CD14-positive monocyte (primary cell): ENCODE data around the gene GRK5. TPM values are rescaled to one million over a fixed set of nuclear protein-coding genes. Genes with fewer than 3 reads are reported as not detected.
A peak's percentile ranks its signal among the peaks of the same experiment; 100 is the strongest.

Experiments used
- DNase-seq, 3 donors: peaks; one replicate each; pipeline ENCODE4 v3.0.0-alpha.2; 2011 to 2022
- H2AFZ ChIP-seq: 2 replicates; pipeline ENCODE4 v1.6.0; 2012; ENCODE audit warnings: mild to moderate bottlenecking, low read depth, low read length, inconsistent platforms; ENCODE audit not compliant: insufficient read depth, poor library complexity, severe bottlenecking
- H3K27ac ChIP-seq, 2 donors: 1 replicate in 1 of 2; 2 replicates in 1 of 2; pipeline ENCODE4 v1.5.1; 2012 to 2013; ENCODE audit warnings: low read length in 2 of 2, control low read depth in 1 of 2, inconsistent platforms in 1 of 2, low read depth in 1 of 2, mild to moderate bottlenecking in 1 of 2
- H3K27me3 ChIP-seq, 2 donors: one replicate each; pipeline versions ENCODE4 v1.6.0 to v1.6.1; 2011 to 2013; ENCODE audit warnings: low read length in 2 of 2; ENCODE audit not compliant: control insufficient read depth in 2 of 2, insufficient read depth in 2 of 2
- H3K36me3 ChIP-seq, 2 donors: replicated peaks in 1 of 2; 1 replicate in 1 of 2; 2 replicates in 1 of 2; pipeline versions ENCODE4 v1.5.1 to v1.6.1; 2012 to 2013; ENCODE audit warnings: low read length in 2 of 2, control low read depth in 1 of 2, inconsistent platforms in 1 of 2, mild to moderate bottlenecking in 1 of 2; ENCODE audit not compliant: insufficient read depth in 2 of 2, control insufficient read depth in 1 of 2
- H3K4me1 ChIP-seq, 2 donors: 1 replicate in 1 of 2; 2 replicates in 1 of 2; pipeline versions ENCODE4 v1.5.1 to v1.6.1; 2012 to 2013; ENCODE audit warnings: low read length in 2 of 2, control low read depth in 1 of 2, inconsistent platforms in 1 of 2, mild to moderate bottlenecking in 1 of 2, moderate library complexity in 1 of 2; ENCODE audit not compliant: insufficient read depth in 2 of 2, control insufficient read depth in 1 of 2
- H3K4me2 ChIP-seq: replicated peaks from 2 replicates; pipeline ENCODE3; 2012; ENCODE audit warnings: low read length, moderate library complexity, mild to moderate bottlenecking; ENCODE audit not compliant: poor library complexity, severe bottlenecking; ENCODE audit errors: extremely low read depth
- H3K4me3 ChIP-seq, 3 experiments: fragments of 200-600 bp in 1 of 3; sonication (generic) in 1 of 3; replicated peaks in 1 of 3; 1 replicate in 2 of 3; 2 replicates in 1 of 3; pipeline ENCODE4 v1.5.1; 2011 to 2013; ENCODE audit warnings: low read length in 3 of 3, mild to moderate bottlenecking in 3 of 3, control low read depth in 2 of 3, low read depth in 2 of 3, inconsistent platforms in 1 of 3, moderate library complexity in 1 of 3
- H3K79me2 ChIP-seq: 2 replicates; pipeline ENCODE4 v1.6.0; 2012; ENCODE audit warnings: mild to moderate bottlenecking, control low read depth, inconsistent platforms, low read length, moderate library complexity; ENCODE audit not compliant: insufficient read depth
- H3K9ac ChIP-seq: 2 replicates; pipeline ENCODE4 v1.6.0; 2017; ENCODE audit warnings: low read length, mild to moderate bottlenecking; ENCODE audit not compliant: insufficient read depth, poor library complexity, severe bottlenecking
- H3K9me3 ChIP-seq, 2 donors: replicated peaks in 1 of 2; 1 replicate in 1 of 2; 2 replicates in 1 of 2; pipeline versions ENCODE4 v1.5.1 to v1.6.1; 2012 to 2013; ENCODE audit warnings: low read length in 2 of 2, control low read depth in 1 of 2; ENCODE audit not compliant: control insufficient read depth in 1 of 2, insufficient read depth in 1 of 2
- H4K20me1 ChIP-seq: 2 replicates; pipeline ENCODE4 v1.6.0; 2012; ENCODE audit warnings: mild to moderate bottlenecking, low read length, control low read depth, moderate library complexity; ENCODE audit not compliant: insufficient read depth
- H3K27ac Mint-ChIP-seq, 7 donors: one replicate each; pipeline ENCODE4 v1.8.0; 2020; ENCODE audit warnings: mild to moderate bottlenecking in 7 of 7, mixed read lengths in 7 of 7, moderate library complexity in 6 of 7, inconsistent platforms in 2 of 7
- H3K27me3 Mint-ChIP-seq, 3 donors: one replicate each; pipeline ENCODE4 v1.8.0; 2021 to 2022; ENCODE audit warnings: low read depth in 3 of 3, mild to moderate bottlenecking in 3 of 3, mixed read lengths in 3 of 3, moderate library complexity in 3 of 3, inconsistent platforms in 1 of 3
- H3K36me3 Mint-ChIP-seq, 2 donors: one replicate each; pipeline ENCODE4 v1.8.0; 2020; ENCODE audit warnings: mixed read lengths in 2 of 2, inconsistent platforms in 1 of 2, mild to moderate bottlenecking in 1 of 2
- H3K4me1 Mint-ChIP-seq: one replicate; pipeline ENCODE4 v1.8.0; 2020; ENCODE audit warnings: mild to moderate bottlenecking, mixed read lengths
- H3K4me3 Mint-ChIP-seq, 2 donors: one replicate each; pipeline ENCODE4 v1.8.0; 2020; ENCODE audit warnings: mild to moderate bottlenecking in 2 of 2, mixed read lengths in 2 of 2, moderate library complexity in 1 of 2
- H3K9me3 Mint-ChIP-seq, 7 donors: one replicate each; pipeline ENCODE4 v1.8.0; 2020 to 2022; ENCODE audit warnings: mixed read lengths in 7 of 7, mild to moderate bottlenecking in 6 of 7, moderate library complexity in 6 of 7, inconsistent platforms in 2 of 7
- WGBS: methylation state at CpG from one replicate; pipeline ENCODE4 v1.1.5; 2013; ENCODE audit warnings: missing lambda C conversion rate; ENCODE audit not compliant: insufficient coverage; 5-methylcytosine and 5-hydroxymethylcytosine counted together
- intact Hi-C, 2 donors: fragments of 100-400 bp; cut with micrococcal nuclease; formaldehyde crosslinking; loops; one replicate each; pipeline versions ENCODE4 v1.15.0 to v1.15.1; 2023
- polyA plus RNA-seq, 3 donors: library from polyadenylated mRNA; depleted of rRNA in 1 of 3; unstranded in 2 of 3; stranded (reverse) in 1 of 3; fragments of 300-500 nt in 2 of 3; fragments of >200 nt in 1 of 3; fragmentation: Illumina TruSeq in 2 of 3; gene quantifications; 1 replicate in 2 of 3; 2 replicates in 1 of 3; pipeline ENCODE4 v1.2.3, GENCODE V29; 2012 to 2021
- TF ChIP-seq, protein P1 (sequence below): fragments of 200-600 bp; IDR thresholded peaks from one replicate; pipeline ENCODE4 v1.8.0; 2022; ENCODE audit warnings: antibody characterized with exemption, mild to moderate bottlenecking

The GRK5 gene
- polyA plus RNA-seq, 3 donors, result 1.2 to 6.5 (median 2.8) TPM

DNA sequence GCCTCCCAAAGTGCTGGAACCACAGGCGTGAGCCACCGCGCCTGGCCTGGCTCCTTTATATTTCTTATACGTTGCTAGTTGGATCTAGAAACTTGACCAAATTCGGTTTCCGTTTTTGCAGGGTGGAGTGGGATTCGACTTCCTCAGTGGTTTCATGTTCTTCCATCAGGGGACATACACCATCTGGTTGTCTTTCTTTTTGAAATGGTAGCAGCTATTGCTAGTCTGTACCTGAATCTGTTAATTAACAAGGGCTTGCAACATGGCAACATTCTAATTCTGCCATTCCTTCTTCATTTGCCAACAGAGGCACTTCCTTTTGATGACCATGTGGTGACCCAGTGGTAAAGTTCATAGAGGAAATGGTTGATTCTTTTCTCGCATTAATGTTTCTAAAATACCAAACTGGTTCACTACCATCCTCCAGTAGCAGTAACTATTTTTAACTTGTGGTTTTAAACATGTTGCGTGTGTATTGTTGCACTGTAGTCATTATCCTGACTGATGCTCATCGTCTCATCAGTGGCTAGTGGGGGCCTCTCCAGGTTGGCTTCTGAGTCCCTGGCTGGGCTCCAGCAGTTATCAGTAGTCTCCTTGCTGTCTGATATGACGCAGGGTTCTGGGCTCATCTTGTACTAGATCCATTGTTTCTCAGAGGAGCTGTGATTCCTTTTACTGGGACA lies 175.9 kb downstream of the GRK5 start:
- Mint-ChIP-seq H3K36me3 (peaks cover 35 to 41% of the 10 kb centered on the region in 2 donors), H3K27me3 (peaks cover 1 to 5% (median 4%) of the 10 kb centered on the region in 3 donors)

DNA sequence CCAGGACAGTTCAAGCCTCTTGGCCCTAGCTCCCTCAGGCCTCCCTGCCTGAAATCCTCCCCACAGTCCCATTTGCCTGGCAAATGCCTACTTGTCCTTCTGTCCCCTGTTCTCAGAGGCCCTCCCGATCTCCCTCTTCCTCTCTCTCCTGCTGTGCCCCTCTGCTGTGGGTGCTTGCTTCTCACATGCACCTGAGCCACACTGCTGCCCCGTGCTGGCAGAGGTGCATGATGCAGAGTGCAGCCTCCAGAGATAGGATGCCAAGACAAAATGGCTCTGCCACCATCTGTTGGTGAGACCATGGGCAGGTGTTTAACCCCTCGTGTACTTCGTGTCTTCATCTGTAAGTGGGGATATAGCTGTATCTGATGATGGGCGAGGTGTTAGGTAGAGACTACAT lies 176.8 kb downstream of the GRK5 start:
- Histone ChIP-seq H3K9me3 (peaks cover 0 to 7% of the 10 kb centered on the region in 2 donors), H3K27me3 (no peaks in the 10 kb centered on the region), H3K79me2 (no peaks in the 10 kb centered on the region), H3K4me3 (no peak overlapping the region), H2AFZ (no peak overlapping the region), H3K4me1 (peaks cover 16 to 20% of the 10 kb centered on the region in 2 donors), H3K36me3 (peaks cover 0 to 8% of the 10 kb centered on the region in 2 donors), H4K20me1 (no peaks in the 10 kb centered on the region), H3K27ac (peak overlapping the region in 1 of 2 donors; percentile 58), H3K9ac (no peak overlapping the region), H3K4me2 (no peak overlapping the region)
- intact Hi-C loops, result no loop called here
- H3K27ac Mint-ChIP-seq, result peak overlapping the region in 4 of 7 donors; percentile 32 to 48 (median 41)
- H3K4me3 Mint-ChIP-seq, result no peak overlapping the region
- TF ChIP-seq, protein P1, sequence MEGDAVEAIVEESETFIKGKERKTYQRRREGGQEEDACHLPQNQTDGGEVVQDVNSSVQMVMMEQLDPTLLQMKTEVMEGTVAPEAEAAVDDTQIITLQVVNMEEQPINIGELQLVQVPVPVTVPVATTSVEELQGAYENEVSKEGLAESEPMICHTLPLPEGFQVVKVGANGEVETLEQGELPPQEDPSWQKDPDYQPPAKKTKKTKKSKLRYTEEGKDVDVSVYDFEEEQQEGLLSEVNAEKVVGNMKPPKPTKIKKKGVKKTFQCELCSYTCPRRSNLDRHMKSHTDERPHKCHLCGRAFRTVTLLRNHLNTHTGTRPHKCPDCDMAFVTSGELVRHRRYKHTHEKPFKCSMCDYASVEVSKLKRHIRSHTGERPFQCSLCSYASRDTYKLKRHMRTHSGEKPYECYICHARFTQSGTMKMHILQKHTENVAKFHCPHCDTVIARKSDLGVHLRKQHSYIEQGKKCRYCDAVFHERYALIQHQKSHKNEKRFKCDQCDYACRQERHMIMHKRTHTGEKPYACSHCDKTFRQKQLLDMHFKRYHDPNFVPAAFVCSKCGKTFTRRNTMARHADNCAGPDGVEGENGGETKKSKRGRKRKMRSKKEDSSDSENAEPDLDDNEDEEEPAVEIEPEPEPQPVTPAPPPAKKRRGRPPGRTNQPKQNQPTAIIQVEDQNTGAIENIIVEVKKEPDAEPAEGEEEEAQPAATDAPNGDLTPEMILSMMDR, result no peak
- peaks cover 26% of the 10 kb centered on the region for H3K4me1 Mint-ChIP-seq
- peaks cover 39 to 43% of the 10 kb centered on the region in 2 donors for H3K36me3 Mint-ChIP-seq
- no peak for DNase-seq
- peaks cover 3 to 12% (median 5%) of the 10 kb centered on the region in 7 donors for H3K9me3 Mint-ChIP-seq
- H3K27me3 Mint-ChIP-seq, result peaks cover 1 to 5% (median 4%) of the 10 kb centered on the region in 3 donors
- WGBS, result 98% methylated on average over 5 of the region's 5 CpGs

More for the DNA sequence above, 175.9 kb downstream of the GRK5 start:
- Histone ChIP-seq H2AFZ (no peak overlapping the region), H3K9me3 (peaks cover 0 to 2% of the 10 kb centered on the region in 2 donors), H4K20me1 (no peaks in the 10 kb centered on the region), H3K4me2 (no peak overlapping the region), H3K27me3 (no peaks in the 10 kb centered on the region), H3K4me3 (no peak overlapping the region), H3K79me2 (no peaks in the 10 kb centered on the region), H3K36me3 (peaks cover 0 to 8% of the 10 kb centered on the region in 2 donors), H3K9ac (no peak overlapping the region), H3K4me1 (peaks cover 16 to 20% of the 10 kb centered on the region in 2 donors), H3K27ac (peak overlapping the region; percentile 40 to 58)
- H3K9me3 Mint-ChIP-seq, result peaks cover 0 to 7% (median 1%) of the 10 kb centered on the region in 7 donors
- WGBS, result 45% methylated on average over 3 of the region's 11 CpGs
- TF ChIP-seq, protein P1, result no peak
- H3K27ac Mint-ChIP-seq, result peak overlapping the region; percentile 26 to 87 (median 64)
- peak in 2 of 3 donors; percentile 10 to 26 for DNase-seq
- no peak overlapping the region for H3K4me3 Mint-ChIP-seq
- peaks cover 26% of the 10 kb centered on the region for H3K4me1 Mint-ChIP-seq
- intact Hi-C loops, result no loop called here
